Activated naive CD8-positive, alpha-beta T cell treated with anti-CD3 and anti-CD28 coated beads, Interleukin-2, amount 50 U/mL, for 24 hours (primary cell): ENCODE measurements around the gene TFDP1.

Experiments used
- ATAC-seq: fragments of 150-1000 bp; cut with Tn5 transposase; one replicate; pipeline ENCODE4 v1.10.0; 2021
- DNase-seq: peaks from one replicate; pipeline ENCODE4 v3.0.0; 2021
- H3K27ac Mint-ChIP-seq: one replicate; pipeline ENCODE4 v1.8.0; 2021; ENCODE audit warnings: mild to moderate bottlenecking, mixed read lengths
- H3K27me3 Mint-ChIP-seq: one replicate; pipeline ENCODE4 v1.8.0; 2021; ENCODE audit warnings: mixed read lengths
- H3K36me3 Mint-ChIP-seq: one replicate; pipeline ENCODE4 v1.8.0; 2021; ENCODE audit warnings: low read depth, mixed read lengths
- H3K4me1 Mint-ChIP-seq: one replicate; pipeline ENCODE4 v1.8.0; 2021; ENCODE audit warnings: mixed read lengths
- H3K4me3 Mint-ChIP-seq: one replicate; pipeline ENCODE4 v1.8.0; 2021; ENCODE audit warnings: mild to moderate bottlenecking, moderate library complexity, mixed read lengths
- H3K9me3 Mint-ChIP-seq: one replicate; pipeline ENCODE4 v1.8.0; 2021; ENCODE audit warnings: mixed read lengths

The TFDP1 gene

DNA sequence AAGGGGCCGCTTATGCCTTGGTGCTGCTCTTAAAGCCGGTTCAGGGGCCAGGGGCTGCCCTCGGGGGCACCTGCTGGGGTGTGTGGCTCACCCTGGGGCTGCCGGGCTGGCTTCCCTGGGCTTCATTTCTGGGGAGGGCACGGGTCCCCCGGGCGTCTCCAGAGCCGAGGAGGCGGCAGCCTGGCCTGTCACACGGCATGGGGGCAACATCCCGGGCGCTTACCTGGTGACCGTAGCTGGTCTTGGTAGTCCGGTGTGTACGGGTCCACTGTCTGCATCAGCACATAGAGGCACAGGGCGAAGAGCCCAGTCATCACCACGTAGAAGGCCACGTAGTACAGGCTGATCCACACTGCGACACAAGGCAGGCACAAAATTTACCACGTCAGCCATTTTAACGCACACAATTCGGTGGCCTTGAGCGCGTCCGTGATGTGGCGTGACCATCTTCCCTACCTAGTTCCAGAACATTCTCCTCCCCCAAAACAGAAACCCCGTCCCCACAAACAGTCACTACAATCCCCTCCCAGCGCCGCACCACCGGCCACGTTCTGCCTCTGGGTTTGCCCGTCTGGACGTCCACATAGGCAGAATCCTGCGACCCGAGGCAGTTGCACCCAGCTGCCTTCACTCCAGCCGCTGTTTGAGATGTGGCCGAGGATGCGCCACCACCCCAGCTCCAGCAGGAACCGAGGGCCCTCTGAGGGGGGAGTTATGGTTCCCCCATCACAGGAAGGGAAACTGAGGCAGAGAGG lies 70.2 kb downstream of the TFDP1 start:
- ATAC-seq, result no peak
- Mint-ChIP-seq H3K27me3 (no peaks in the 10 kb centered on the region), H3K4me1 (peaks cover 9% of the 10 kb centered on the region), H3K9me3 (no peaks in the 10 kb centered on the region), H3K27ac (no peak overlapping the region), H3K36me3 (no peaks in the 10 kb centered on the region), H3K4me3 (no peak overlapping the region)
- no peak for DNase-seq

DNA sequence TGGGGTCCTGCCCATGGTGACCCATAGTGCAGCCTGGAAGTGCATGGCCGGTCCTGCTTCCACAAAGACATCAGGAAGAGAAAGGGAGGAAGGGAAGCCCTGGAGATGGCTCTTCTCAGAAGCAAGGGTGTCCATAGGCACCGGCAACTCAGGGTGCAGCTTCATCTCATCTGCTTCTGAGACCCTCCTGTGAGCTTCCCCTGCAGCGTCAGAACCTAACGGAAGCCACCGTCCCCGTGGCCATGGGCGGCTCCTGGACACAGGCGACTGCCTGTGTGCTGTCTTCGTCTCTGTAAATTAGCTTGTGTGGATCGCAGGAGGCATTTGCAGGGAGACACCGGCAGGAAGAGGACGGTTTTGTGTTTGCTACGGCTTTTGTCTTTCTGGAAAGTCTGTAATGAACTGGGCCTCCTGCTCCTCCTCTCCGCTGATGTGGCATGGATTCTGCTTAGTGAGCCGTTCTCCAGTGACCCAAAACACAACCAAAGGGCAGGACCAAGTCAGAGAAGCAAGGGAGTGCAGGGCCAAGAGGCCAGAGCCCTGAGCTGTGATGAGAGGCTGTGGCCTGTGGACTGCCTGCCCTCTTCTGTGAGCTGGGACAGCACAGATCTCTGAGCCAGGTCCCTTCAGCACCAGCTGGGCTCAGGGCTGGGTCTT lies 70.9 kb downstream of the TFDP1 start:
- Mint-ChIP-seq H3K36me3 (no peaks in the 10 kb centered on the region), H3K27ac (no peak overlapping the region), H3K4me1 (peaks cover 9% of the 10 kb centered on the region), H3K27me3 (no peaks in the 10 kb centered on the region), H3K9me3 (no peaks in the 10 kb centered on the region), H3K4me3 (no peak overlapping the region)
- no peak for DNase-seq
- no peak for ATAC-seq

DNA sequence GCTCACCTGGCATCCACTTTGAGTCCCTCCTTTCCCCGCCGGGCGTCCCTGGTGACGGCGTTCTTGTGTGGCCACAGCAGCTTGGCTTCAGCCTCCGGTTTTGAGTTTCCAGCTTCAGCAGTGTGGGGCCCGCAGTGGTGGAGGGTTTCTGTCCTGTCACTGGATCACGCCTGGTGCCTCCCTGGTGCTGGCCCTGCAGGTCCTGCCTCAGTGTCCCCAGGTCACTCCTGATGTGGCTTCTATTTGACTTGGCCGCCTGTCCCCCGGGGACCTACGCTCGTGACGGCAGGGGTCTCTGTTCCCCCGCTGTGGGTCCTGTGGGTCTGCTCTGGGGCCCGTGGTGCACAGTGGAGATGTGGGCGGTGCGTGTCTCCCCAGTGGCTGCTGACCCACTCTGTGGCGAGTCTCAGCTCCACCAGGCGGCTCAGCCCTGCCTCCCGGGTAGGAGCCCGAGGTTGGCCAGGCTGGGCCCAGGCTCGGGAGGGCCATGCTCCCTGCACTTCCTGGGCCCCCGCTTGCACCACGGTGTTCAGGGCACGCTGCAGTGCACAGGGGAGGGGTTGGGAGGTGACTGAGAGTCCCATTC lies 71.5 kb downstream of the TFDP1 start:
- Mint-ChIP-seq H3K4me1 (peaks cover 9% of the 10 kb centered on the region), H3K27ac (no peak overlapping the region), H3K4me3 (no peak overlapping the region), H3K36me3 (no peaks in the 10 kb centered on the region), H3K9me3 (peaks cover 2% of the 10 kb centered on the region), H3K27me3 (no peaks in the 10 kb centered on the region)
- ATAC-seq (no peak), DNase-seq (no peak)

DNA sequence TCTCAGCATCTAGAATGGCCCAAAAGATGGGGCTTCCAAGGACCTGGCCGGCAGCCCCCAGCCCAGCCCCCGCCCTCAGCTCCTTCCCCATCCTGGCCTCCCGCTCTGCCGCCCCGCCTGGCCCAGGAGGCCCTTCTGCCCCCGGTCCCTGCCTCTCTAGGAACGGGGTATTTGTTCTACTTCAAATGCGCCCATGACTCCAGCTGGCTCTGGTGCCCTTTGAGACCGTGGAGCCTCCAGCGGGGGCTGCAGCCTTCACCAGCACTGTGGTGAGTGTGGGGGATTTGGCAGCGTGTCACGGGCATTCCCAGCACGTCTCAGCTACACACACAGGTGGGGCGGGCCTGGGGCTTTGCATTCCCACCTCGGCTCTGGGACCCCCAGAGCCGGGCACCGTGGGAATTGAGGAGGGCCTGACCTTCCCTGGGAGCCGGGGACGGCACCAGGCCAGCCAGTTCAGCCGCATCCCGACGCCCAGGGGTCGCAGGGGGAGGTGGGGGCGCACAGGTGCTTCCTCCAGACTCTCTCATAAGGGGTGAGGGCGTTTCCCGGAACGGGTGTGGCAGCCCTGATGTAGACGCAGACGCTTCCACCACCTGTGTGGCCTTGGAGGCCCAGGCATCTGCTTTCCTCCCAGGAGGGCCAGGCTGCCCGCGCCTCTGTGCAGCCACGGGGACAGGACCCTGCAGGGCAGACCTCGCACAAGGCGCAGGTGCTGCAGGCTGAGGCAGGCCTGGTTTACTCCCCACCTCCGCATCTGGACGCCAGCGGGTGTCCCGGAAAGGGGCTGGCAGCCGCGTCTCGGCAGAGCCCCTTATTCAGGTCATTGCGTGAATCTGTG lies 72.5 kb downstream of the TFDP1 start:
- Mint-ChIP-seq H3K27me3 (no peaks in the 10 kb centered on the region), H3K9me3 (peaks cover 9% of the 10 kb centered on the region), H3K27ac (no peak overlapping the region), H3K36me3 (no peaks in the 10 kb centered on the region), H3K4me1 (peaks cover 9% of the 10 kb centered on the region), H3K4me3 (no peak overlapping the region)
- no peak for ATAC-seq
- DNase-seq, result no peak

DNA sequence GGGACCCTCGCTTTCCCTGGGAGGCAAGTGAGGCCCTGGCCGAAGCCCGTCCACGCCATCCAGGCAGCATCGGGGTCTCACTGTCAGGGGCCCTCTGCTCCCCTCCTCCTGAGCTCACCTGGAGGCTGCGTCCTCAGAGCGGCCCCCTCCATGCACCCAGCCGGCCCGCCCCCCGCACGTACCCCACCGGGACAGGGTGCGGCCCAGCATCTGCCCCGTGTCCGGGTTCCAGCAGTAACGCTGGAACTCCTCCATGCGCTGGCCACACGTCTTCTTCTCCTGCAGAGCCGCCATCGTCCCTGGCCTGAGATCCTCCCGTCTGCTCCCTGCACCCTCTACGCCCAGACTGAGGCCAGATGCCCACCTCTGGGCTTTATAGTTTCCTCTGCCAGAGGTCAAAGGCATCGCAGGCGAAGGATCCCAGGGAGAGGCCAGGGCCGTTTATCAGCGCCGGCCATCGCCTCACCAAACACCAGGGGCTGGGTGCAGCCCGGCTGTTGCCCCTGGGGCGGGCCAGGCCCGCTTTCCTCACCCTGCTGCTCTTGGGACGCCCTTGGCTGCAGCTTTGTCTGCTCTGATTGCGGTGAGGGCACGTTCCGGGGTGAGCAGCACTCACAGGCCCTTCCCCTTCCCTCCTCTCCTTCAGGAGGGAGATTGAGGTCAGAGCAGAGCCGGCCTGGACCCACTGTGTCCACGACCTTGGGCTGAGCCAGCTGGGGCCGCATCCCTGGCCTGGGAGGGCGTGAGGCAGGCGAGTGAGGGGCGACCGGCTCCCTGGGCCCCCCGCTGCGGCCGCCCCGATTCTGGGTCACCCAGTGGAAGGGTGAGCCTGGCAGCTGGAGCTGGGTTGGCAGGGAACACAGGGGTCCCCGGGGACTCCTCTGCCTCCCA lies 73.5 kb downstream of the TFDP1 start, which contains the start of gene ATP4B:
Gene ATP4B (minus strand): TSS at position 348 of the 891 bp plus-strand sequence. CDS start 54 bp downstream, at position 294.
- no peak for DNase-seq
- peaks cover 9% of the 10 kb centered on the region for H3K4me1 Mint-ChIP-seq
- no peaks in the 10 kb centered on the region for H3K36me3 Mint-ChIP-seq
- no peak within 1 kb of the TSS for H3K27ac Mint-ChIP-seq
- peaks cover 9% of the 10 kb centered on the region for H3K9me3 Mint-ChIP-seq
- no peak for ATAC-seq
- H3K27me3 Mint-ChIP-seq, result no peaks in the 10 kb centered on the region
- H3K4me3 Mint-ChIP-seq, result no peak within 1 kb of the TSS

DNA sequence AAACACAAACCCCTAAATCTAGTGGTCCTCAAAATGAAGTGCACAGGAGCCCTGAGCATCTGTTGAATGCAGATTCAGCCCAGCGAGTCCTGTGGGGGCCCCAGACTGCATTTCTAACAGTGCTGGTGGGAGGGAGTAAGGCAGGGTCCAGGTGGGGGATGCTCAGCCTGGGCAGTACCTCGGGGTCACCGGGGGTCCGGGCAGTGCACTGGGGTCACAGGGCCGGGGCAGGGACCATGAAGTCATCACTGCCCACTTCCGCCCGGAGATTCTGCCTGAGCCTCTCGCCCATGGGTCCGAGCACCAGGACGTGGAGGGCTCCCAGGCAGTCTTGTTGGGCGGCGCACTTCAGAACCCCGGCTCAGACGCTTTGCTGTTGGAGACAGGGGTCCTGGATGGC lies 74.3 kb downstream of the TFDP1 start:
- Mint-ChIP-seq H3K9me3 (peaks cover 9% of the 10 kb centered on the region), H3K4me3 (no peak overlapping the region), H3K4me1 (peaks cover 4% of the 10 kb centered on the region), H3K27ac (no peak overlapping the region), H3K27me3 (no peaks in the 10 kb centered on the region), H3K36me3 (no peaks in the 10 kb centered on the region)
- ATAC-seq, result no peak
- DNase-seq, result no peak

DNA sequence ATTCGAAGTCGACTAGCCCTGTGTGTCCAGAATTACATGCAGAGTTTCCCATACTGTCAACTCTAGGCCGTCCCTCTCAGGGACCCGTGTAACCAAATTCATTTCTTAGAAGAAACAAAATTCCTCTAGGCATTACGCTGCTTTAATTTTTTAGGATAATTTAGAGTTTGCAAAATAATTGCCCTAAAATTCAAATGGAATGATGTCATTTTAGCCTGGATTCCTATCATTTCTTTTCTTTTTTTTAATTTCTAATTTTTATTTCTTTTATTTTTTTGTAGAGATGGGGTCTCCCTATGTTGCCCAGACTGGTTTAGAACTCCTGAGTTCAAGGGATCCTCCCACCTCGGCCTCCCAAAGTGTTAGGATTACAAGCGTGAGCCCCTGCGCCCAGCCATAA lies 74.8 kb downstream of the TFDP1 start:
- ATAC-seq (no peak), DNase-seq (no peak)
- H3K27me3 Mint-ChIP-seq, result no peaks in the 10 kb centered on the region
- H3K9me3 Mint-ChIP-seq, result peaks cover 9% of the 10 kb centered on the region
- no peaks in the 10 kb centered on the region for H3K36me3 Mint-ChIP-seq
- H3K4me1 Mint-ChIP-seq, result no peaks in the 10 kb centered on the region
- no peak overlapping the region for H3K4me3 Mint-ChIP-seq
- H3K27ac Mint-ChIP-seq, result no peak overlapping the region

DNA sequence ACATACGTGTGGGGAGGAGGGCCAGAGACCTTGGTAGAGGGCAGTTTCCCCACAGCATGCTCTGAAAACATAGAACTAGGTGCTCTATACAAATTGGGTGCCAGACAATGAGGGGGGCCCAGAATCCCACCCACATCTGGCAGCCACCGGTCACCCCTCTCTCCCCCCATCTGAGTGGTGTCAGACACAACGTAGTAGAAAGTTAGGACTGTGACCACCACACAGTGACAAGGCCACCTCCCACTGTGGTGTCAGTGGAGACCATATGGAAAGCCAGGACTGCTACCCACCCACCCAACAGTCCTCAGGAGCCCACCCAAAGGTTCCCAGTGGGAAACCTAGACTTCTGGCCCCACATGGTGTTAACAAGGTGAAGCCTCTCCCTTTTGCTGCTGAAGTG lies 75.5 kb downstream of the TFDP1 start:
- no peak for ATAC-seq
- Mint-ChIP-seq H3K27ac (no peak overlapping the region), H3K4me3 (no peak overlapping the region), H3K9me3 (peaks cover 9% of the 10 kb centered on the region), H3K4me1 (no peaks in the 10 kb centered on the region), H3K27me3 (no peaks in the 10 kb centered on the region), H3K36me3 (no peaks in the 10 kb centered on the region)
- no peak for DNase-seq

DNA sequence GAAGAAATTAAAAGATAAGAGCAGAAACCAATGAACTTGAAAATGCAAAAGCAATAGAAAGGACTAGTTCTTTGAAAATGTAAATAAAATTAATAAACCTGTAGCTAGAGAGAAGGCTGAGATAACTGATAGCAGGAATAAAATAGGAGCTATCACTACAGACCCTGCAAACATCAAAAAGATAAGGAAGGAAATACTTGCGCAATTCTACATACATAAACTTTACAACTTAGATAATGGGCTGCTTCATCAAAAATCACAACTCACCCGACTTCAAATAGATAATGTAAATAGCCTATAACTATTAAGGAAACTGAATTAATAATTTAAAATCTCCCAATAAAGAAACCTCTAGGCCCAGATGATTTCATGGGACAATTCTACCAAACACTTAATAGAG lies 77.0 kb downstream of the TFDP1 start:
- DNase-seq (no peak), ATAC-seq (no peak)
- H3K9me3 Mint-ChIP-seq, result peaks cover 9% of the 10 kb centered on the region
- no peaks in the 10 kb centered on the region for H3K27me3 Mint-ChIP-seq
- no peak overlapping the region for H3K27ac Mint-ChIP-seq
- H3K4me1 Mint-ChIP-seq, result no peaks in the 10 kb centered on the region
- no peaks in the 10 kb centered on the region for H3K36me3 Mint-ChIP-seq
- H3K4me3 Mint-ChIP-seq, result no peak overlapping the region

DNA sequence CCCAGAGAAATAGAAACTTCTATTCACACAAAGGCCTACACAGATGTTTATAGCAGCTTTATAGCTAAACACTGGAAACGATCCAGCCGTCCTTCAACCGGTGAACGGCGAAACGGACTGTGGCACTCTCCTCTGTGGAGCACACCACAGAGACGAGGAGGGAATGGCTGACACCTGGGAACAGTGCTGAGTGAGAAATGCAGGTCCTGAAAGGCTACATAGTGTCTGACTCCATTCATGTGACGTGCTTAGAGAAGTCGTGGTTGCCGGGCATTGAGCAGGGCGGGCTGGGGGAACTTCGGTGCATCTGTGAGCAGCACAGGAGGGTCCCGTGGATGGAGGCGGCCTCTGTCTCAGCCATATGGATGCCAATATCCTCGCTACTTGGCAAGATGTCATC lies 79.4 kb downstream of the TFDP1 start:
- no peaks in the 10 kb centered on the region for H3K27me3 Mint-ChIP-seq

DNA sequence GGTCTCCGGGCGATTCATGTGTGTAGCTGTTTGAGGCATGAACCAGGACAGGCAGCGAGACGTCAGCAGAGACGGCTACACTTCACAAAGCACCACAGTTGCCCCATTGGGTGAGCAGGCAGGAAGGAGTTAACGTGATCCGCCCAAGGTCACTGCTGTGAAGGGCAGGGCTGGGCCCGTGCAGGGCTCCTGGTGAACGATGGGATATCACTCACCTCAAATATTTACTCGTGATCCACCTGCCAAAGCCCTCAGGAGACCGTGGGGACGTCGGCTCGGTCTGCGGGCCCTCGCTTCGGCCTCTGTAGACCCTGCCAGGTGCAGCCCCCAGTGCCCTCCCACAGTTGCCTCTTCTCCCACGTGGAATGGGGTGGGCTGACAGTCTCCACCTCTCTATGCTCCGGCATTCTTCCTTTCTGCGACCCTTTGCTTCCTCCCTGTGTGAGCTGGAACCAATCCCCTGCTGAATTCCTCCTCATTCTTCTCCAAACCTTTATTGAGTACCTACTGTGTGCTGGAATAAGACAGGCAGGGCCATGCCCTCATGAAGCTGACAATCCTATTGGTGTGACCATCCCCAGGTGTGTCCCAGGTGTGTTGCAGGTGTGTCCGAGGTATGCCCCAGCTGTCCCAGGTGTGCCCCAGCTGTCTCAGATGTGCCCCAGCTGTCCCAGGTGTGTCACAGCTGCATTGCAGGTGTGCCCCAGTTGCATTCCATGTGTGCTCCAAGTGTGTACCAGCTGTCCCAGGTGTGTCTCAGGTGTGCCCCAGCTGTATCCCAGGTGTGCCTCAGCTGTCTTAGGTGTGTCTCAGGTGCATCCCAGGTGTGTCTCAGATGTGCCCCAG lies 80.4 kb downstream of the TFDP1 start:
- no peak overlapping the region for H3K27ac Mint-ChIP-seq
- H3K4me1 Mint-ChIP-seq, result no peaks in the 10 kb centered on the region
- no peaks in the 10 kb centered on the region for H3K27me3 Mint-ChIP-seq
- peaks cover 9% of the 10 kb centered on the region for H3K9me3 Mint-ChIP-seq
- ATAC-seq (no peak), DNase-seq (no peak)
- no peaks in the 10 kb centered on the region for H3K36me3 Mint-ChIP-seq
- no peak overlapping the region for H3K4me3 Mint-ChIP-seq

More for the DNA sequence above, 79.4 kb downstream of the TFDP1 start:
- Mint-ChIP-seq H3K4me3 (no peak overlapping the region), H3K4me1 (no peaks in the 10 kb centered on the region), H3K9me3 (peaks cover 9% of the 10 kb centered on the region), H3K36me3 (no peaks in the 10 kb centered on the region), H3K27ac (no peak overlapping the region)
- ATAC-seq (no peak), DNase-seq (no peak)

DNA sequence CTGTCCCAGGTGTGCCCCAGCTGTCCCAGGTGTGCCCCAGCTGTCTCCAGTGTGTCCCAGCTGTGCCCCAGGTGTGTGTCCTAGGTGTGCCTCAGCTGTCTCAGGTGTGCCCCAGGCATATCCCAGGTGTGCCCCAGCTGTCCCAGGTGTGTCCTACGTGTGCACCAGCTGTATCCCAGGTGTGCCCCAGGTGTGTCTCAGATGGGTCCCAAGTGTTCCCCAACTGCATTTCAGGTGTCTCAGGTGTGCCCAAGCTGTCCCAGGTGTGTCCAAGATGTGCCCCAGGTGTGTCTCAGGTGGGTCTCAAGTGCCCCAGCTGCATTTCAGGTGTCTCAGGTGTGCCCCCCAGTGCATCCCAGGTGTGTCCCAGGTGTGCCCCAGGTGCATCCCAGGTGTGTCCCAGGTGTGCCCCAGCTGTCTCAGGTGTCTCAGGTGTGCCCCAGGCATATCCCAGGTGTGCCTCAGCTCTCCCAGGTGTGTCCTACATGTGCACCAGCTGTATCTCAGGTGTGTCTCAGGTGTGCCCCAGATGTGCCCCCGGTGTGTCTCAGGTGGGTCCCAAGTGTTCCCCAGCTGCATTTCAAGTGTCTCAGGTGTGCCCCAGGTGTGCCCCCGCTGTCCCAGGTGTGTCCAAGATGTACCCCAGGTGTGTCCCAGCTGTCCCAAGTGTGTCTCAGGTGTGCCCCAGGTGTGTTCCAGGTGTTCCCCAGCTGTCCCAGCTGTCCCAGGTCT lies 81.2 kb downstream of the TFDP1 start:
- ATAC-seq (no peak), DNase-seq (no peak)
- no peaks in the 10 kb centered on the region for H3K27me3 Mint-ChIP-seq
- H3K36me3 Mint-ChIP-seq, result no peaks in the 10 kb centered on the region
- H3K4me1 Mint-ChIP-seq, result no peaks in the 10 kb centered on the region
- peaks cover 9% of the 10 kb centered on the region for H3K9me3 Mint-ChIP-seq
- H3K4me3 Mint-ChIP-seq, result no peak overlapping the region
- no peak overlapping the region for H3K27ac Mint-ChIP-seq

DNA sequence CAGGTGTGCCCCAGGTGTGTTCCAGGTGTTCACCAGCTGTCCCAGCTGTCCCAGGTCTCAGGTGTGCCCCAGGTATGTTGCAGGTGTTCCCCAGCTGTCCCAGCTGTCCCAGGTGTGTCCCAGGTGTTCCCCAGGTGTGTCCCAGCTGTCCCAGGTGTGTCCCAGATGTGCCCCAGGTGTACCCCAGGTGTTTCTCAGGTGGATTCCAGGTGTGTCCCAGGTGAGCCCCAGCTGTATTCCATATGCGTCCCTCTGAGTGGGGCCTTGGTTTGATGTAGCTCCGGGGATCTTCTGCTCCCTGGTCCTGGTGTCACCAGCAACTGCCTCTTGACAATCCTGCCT lies 81.7 kb downstream of the TFDP1 start:
- H3K4me1 Mint-ChIP-seq, result no peaks in the 10 kb centered on the region
- H3K36me3 Mint-ChIP-seq, result no peaks in the 10 kb centered on the region
- no peak overlapping the region for H3K4me3 Mint-ChIP-seq
- no peak overlapping the region for H3K27ac Mint-ChIP-seq
- H3K9me3 Mint-ChIP-seq, result peaks cover 5% of the 10 kb centered on the region
- no peaks in the 10 kb centered on the region for H3K27me3 Mint-ChIP-seq
- DNase-seq (no peak), ATAC-seq (no peak)
